Mammary epithelial cell (primary cell): ENCODE results near the gene THSD7A.

ENCODE experiments used
- EZH2 ChIP-seq: IDR thresholded peaks from 2 replicates; pipeline ENCODE4 v1.6.1; 2012; ENCODE audit warnings: low read length, inconsistent platforms, borderline replicate concordance
- TF ChIP-seq, protein P1 (sequence below), 2 donors: IDR thresholded peaks in 1 of 2; conservative IDR thresholded peaks in 1 of 2; 2 replicates each; pipeline ENCODE4 v1.5.1; 2011 to 2012; ENCODE audit warnings: inconsistent platforms in 2 of 2, low read length in 2 of 2, mild to moderate bottlenecking in 2 of 2, control low read depth in 1 of 2, low read depth in 1 of 2; ENCODE audit not compliant: insufficient read depth in 1 of 2; ENCODE audit errors: extremely low read depth in 1 of 2

DNA sequence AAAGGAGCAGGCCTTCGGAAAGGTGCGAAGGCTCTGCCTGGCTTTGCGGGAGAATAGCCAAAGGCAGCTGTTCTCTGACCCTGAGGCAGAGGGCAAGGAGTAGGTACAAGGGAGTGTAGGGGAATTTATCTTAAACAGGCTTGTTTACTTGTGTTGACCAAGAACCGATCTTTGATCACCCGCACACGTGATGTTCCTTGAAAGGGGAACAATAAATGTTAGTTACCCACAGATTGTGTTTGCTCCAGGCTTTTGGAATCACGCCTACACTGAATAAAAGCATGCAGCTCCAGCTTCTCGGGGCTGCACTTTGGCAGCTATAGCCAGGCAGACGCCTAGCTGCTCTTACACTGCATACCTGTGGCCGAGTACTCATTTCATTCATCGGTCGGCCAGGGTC lies 437.6 kb downstream of the THSD7A start:
- TF ChIP-seq, protein P1, sequence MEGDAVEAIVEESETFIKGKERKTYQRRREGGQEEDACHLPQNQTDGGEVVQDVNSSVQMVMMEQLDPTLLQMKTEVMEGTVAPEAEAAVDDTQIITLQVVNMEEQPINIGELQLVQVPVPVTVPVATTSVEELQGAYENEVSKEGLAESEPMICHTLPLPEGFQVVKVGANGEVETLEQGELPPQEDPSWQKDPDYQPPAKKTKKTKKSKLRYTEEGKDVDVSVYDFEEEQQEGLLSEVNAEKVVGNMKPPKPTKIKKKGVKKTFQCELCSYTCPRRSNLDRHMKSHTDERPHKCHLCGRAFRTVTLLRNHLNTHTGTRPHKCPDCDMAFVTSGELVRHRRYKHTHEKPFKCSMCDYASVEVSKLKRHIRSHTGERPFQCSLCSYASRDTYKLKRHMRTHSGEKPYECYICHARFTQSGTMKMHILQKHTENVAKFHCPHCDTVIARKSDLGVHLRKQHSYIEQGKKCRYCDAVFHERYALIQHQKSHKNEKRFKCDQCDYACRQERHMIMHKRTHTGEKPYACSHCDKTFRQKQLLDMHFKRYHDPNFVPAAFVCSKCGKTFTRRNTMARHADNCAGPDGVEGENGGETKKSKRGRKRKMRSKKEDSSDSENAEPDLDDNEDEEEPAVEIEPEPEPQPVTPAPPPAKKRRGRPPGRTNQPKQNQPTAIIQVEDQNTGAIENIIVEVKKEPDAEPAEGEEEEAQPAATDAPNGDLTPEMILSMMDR (conservative IDR thresholded peaks at IDR 0.05 in 1 of 2, IDR thresholded peaks at IDR 0.05 in 1 of 2; ENCODE audit: extremely low read depth in 1 of 2, insufficient read depth in 1 of 2, low read depth in 1 of 2, low read length in 2 of 2), result no peak
- no peak for TF ChIP-seq EZH2
